Measurements from ENCODE around the gene BRD1. TPM values are rescaled to one million over a fixed set of nuclear protein-coding genes. Genes with fewer than 3 reads are reported as not detected.

BRD1 gene
- total and polyA plus RNA-seq, 9 of the 15 experiments (the other 6 are each of a cell fraction or from before 2014, with no cell fraction given) = 0.42 to 17.6 (median 5.5) TPM

- no peaks in the 10 kb centered on the region for H3K27me3 ChIP-seq (ENCODE audit: control insufficient read depth in 2 of 2, insufficient read depth in 2 of 2, low read length in 2 of 2)
- H3K9me1 ChIP-seq (ENCODE audit: control insufficient read depth, insufficient read depth, low read length) = no peaks in the 10 kb centered on the region
- H3K4me3 ChIP-seq = no peak overlapping the region
- CTCF ChIA-PET (ENCODE audit: low intra/inter-chr PET ratio) = no interaction called here
- TF ChIP-seq ZNF699 (CRISPR knock-in tag; IDR thresholded peaks at IDR 0.05; ENCODE audit: insufficient replicate concordance) (no peak), STAT6 (CRISPR knock-in tag; IDR thresholded peaks at IDR 0.05) (no peak), ARNT (IDR thresholded peaks at IDR 0.05) (no peak), SETDB1 (IDR thresholded peaks at IDR 0.05; ENCODE audit: low read length) (no peak), ATF1 (CRISPR knock-in tag; IDR thresholded peaks at IDR 0.05) (no peak), ATF1 (tag; IDR thresholded peaks at IDR 0.05) (no peak)
- FAIRE-seq = no peak
- no peak for ATAC-seq
- intact Hi-C loops (cut with micrococcal nuclease) = no loop called here
- H3K79me2 ChIP-seq (ENCODE audit: control insufficient read depth, insufficient read depth, low read length) = peaks cover 82% of the 10 kb centered on the region
- H3K9me3 ChIP-seq (replicated peaks; ENCODE audit: control insufficient read depth, insufficient read depth, low read depth, low read length) = peaks cover 3% of the 10 kb centered on the region
- H3K4me2 ChIP-seq (ENCODE audit: insufficient read depth, low read length) = no peak overlapping the region
- H3K36me3 ChIP-seq (ENCODE audit: control insufficient read depth, insufficient read depth, low read length) = peaks cover 5% of the 10 kb centered on the region; the same call in 2 of the 3 replicates
- no peaks in the 10 kb centered on the region for H4K20me1 ChIP-seq (replicated peaks; ENCODE audit: control insufficient read depth, insufficient read depth, low read length)
- H3K9ac ChIP-seq (ENCODE audit: insufficient read depth in 1 of 2, low read depth in 2 of 2, low read length in 2 of 2) = no peak overlapping the region
- no TSS peak for BruUV-seq (replicated peaks)
- no peak for DNase-seq (ENCODE audit: extremely low read depth in 1 of 4, low spot score in 3 of 4)
- H3K27ac ChIP-seq (ENCODE audit: extremely low read depth, low read depth, low read length) = no peak overlapping the region
- 86% methylated on average over 8 of the region's 8 CpGs for WGBS (ENCODE audit: insufficient coverage, low coverage, missing lambda C conversion rate)
- POLR2A ChIA-PET = no interaction called here
- no peak overlapping the region for H2AFZ ChIP-seq (ENCODE audit: low read depth, low read length)
- in situ Hi-C loops (cut with MboI) = no loop called here
- H3K4me1 ChIP-seq (replicated peaks in 1 of 2; ENCODE audit: control insufficient read depth in 2 of 2, insufficient read depth in 2 of 2, low read length in 2 of 2) = no peaks in the 10 kb centered on the region; a peak in 2 of 5 replicates
These were observed 39.0 kb upstream of the BRD1 start for GRCh38 chr22:49866646-49867045.

Measured in K562 (cell line).